GM12878 (cell line): ENCODE results near the gene GLRX2. TPM values are rescaled to one million over a fixed set of nuclear protein-coding genes. Genes with fewer than 3 reads are reported as not detected.
A peak's percentile ranks its signal among the peaks of the same experiment; 100 is the strongest.

ENCODE experiments used
- ATAC-seq: fragments of 200-7000 bp; cut with Tn5 transposase; 3 replicates; pipeline ENCODE4 v1.9.1; 2020; ENCODE audit warnings: mild to moderate bottlenecking, moderate library complexity
- BruUV-seq: library from RNA; stranded (reverse); fragments of 400-500 nt; replicated peaks from 2 replicates; lab custom pipeline; 2021; lab: Mats Ljungman, UMichigan
- CTCF ChIA-PET: fragments of 300-600 bp; sonication (Branson Sonifier 250); formaldehyde crosslinking; extraction: SDS; loops from one replicate; lab custom pipeline; 2021; ENCODE audit warnings: inconsistent platforms; lab: Yijun Ruan, JAX
- POLR2A ChIA-PET: fragments of 350-600 bp; formaldehyde crosslinking; extraction: SDS; loops from one replicate; lab custom pipeline; 2021; ENCODE audit warnings: inconsistent platforms; lab: Charles Lee
- RAD21 ChIA-PET: fragments of 300-600 bp; sonication (Branson Sonifier 250); formaldehyde crosslinking; loops from one replicate; lab custom pipeline; 2023; ENCODE audit warnings: antibody characterized with exemption; ENCODE audit not compliant: unreplicated experiment; lab: Charles Lee
- SMC1A ChIA-PET: fragments of 300-600 bp; sonication (Branson Sonifier 250); formaldehyde crosslinking; loops from one replicate; lab custom pipeline; 2023; ENCODE audit not compliant: unreplicated experiment, uncharacterized antibody; lab: Charles Lee
- DNase-seq: peaks from one replicate; pipeline ENCODE4 v3.0.0-alpha.2; 2011; ENCODE audit warnings: low read depth, low spot score
- FAIRE-seq: peaks from 3 replicates; lab custom pipeline; 2011; peaks lifted over from hg19 to GRCh38; lab: Jason Lieb, UNC
- H2AFZ ChIP-seq: 2 replicates; pipeline ENCODE4 v1.6.0; 2011; ENCODE audit warnings: low read depth, low read length, control low read depth; ENCODE audit not compliant: control insufficient read depth
- H3K27ac ChIP-seq: 2 replicates; pipeline ENCODE4 v1.5.1; 2011; ENCODE audit warnings: control low read depth; ENCODE audit not compliant: control insufficient read depth, insufficient read depth
- H3K27me3 ChIP-seq, 2 experiments: replicated peaks in 1 of 2; 2 replicates each; pipeline versions ENCODE4 v1.6.0 to v1.6.1; 2011; ENCODE audit warnings: low read length in 1 of 2; ENCODE audit not compliant: control insufficient read depth in 2 of 2, insufficient read depth in 2 of 2
- H3K36me3 ChIP-seq, 2 experiments: 2 replicates each; pipeline ENCODE4 v1.5.1; 2011; ENCODE audit warnings: low read length in 1 of 2; ENCODE audit not compliant: control insufficient read depth in 2 of 2, insufficient read depth in 2 of 2
- H3K4me1 ChIP-seq: 2 replicates; pipeline ENCODE4 v1.6.1; 2011; ENCODE audit warnings: mild to moderate bottlenecking, low read length, moderate library complexity, mixed read lengths; ENCODE audit not compliant: control insufficient read depth, insufficient read depth
- H3K4me2 ChIP-seq: 2 replicates; pipeline ENCODE4 v1.6.0; 2011; ENCODE audit warnings: control low read depth; ENCODE audit not compliant: control insufficient read depth, insufficient read depth
- H3K4me3 ChIP-seq: fragments of 200-600 bp; sonication (generic); 2 replicates; pipeline ENCODE4 v1.5.1; 2016
- H3K79me2 ChIP-seq: 2 replicates; pipeline ENCODE4 v1.6.0; 2011; ENCODE audit warnings: low read length; ENCODE audit not compliant: control insufficient read depth, insufficient read depth
- H3K9ac ChIP-seq: 2 replicates; pipeline ENCODE4 v1.8.0; 2011; ENCODE audit warnings: low read length, control low read depth, mixed read lengths; ENCODE audit not compliant: control insufficient read depth, insufficient read depth
- H3K9me3 ChIP-seq: replicated peaks from 3 replicates; pipeline ENCODE4 v1.5.1; 2011; ENCODE audit warnings: mild to moderate bottlenecking, low read length; ENCODE audit not compliant: control insufficient read depth, insufficient read depth
- H4K20me1 ChIP-seq: 2 replicates; pipeline ENCODE4 v1.6.0; 2011; ENCODE audit not compliant: control insufficient read depth, insufficient read depth
- EZH2 ChIP-seq: IDR thresholded peaks from 2 replicates; pipeline ENCODE4 v1.6.1; 2012; ENCODE audit warnings: low read depth, mild to moderate bottlenecking, control low read depth, inconsistent platforms, low read length, borderline replicate concordance; ENCODE audit not compliant: control insufficient read depth
- FOXM1 ChIP-seq: IDR thresholded peaks from 2 replicates; pipeline ENCODE4 v1.6.1; 2012; ENCODE audit warnings: low read depth, mild to moderate bottlenecking, inconsistent platforms, low read length, moderate library complexity
- NFIC ChIP-seq: IDR thresholded peaks from 2 replicates; pipeline ENCODE4 v1.6.1; 2012; ENCODE audit warnings: low read depth, mild to moderate bottlenecking, inconsistent platforms, low read length, moderate library complexity
- TCF7 ChIP-seq: IDR thresholded peaks from 2 replicates; pipeline ENCODE4 v1.6.1; 2014; ENCODE audit warnings: antibody characterized with exemption, borderline replicate concordance
- WGBS: methylation state at CpG from one replicate; pipeline ENCODE4 v1.1.6; 2016; ENCODE audit warnings: low lambda C conversion rate; ENCODE audit not compliant: insufficient replicate concordance, insufficient coverage; ENCODE audit errors: missing lambda C conversion rate; 5-methylcytosine and 5-hydroxymethylcytosine counted together
- in situ Hi-C: fragments of 300-500 bp; cut with MboI; formaldehyde crosslinking; loops from 9 replicates; pipeline ENCODE4 v1.14.3; 2018; ENCODE audit warnings: mixed read lengths
- intact Hi-C: fragments of 100-400 bp; cut with micrococcal nuclease; formaldehyde crosslinking; loops from one replicate; pipeline ENCODE4 v1.14.2; 2022; ENCODE audit not compliant: unreplicated experiment
- polyA plus RNA-seq, 11 experiments: library from polyadenylated mRNA; depleted of rRNA in 4 of 11; unstranded in 6 of 11; stranded (reverse) in 5 of 11; fragments of >200 nt; fragmentation: Nextera tagmentation in 4 of 11; fragmentation: Illumina TruSeq in 1 of 11; extraction: Ambion mirVana in 4 of 11; extraction: Trizol in 1 of 11; gene quantifications; 1 replicate in 1 of 11; 2 replicates in 10 of 11; pipeline versions ENCODE4 v1.2.1 to v1.2.3, GENCODE V29; 2011 to 2016; ENCODE audit warnings: inconsistent platforms in 2 of 11, missing spikeins in 2 of 11, low read depth in 1 of 11
- total RNA-seq, 4 experiments: library from RNA; depleted of rRNA in 3 of 4; stranded (reverse); fragments of >200 nt in 3 of 4; fragmentation: Illumina TruSeq in 1 of 4; extraction: Trizol in 1 of 4; gene quantifications; 2 replicates each; pipeline versions ENCODE4 v1.2.1 to v1.2.3, GENCODE V29; 2013 to 2021
- TF ChIP-seq, protein P1 (sequence below): IDR thresholded peaks from 2 replicates; pipeline ENCODE4 v1.6.1; 2012; ENCODE audit warnings: improper control_type of control experiment, low read depth, low read length; ENCODE audit not compliant: insufficient replicate concordance
- TF ChIP-seq, protein P2 (sequence below): IDR thresholded peaks from 2 replicates; pipeline ENCODE4 v1.6.1; 2011; ENCODE audit warnings: low read depth, mild to moderate bottlenecking, low read length, moderate library complexity, borderline replicate concordance; ENCODE audit errors: extremely low read depth

Gene GLRX2
- total and polyA plus RNA-seq, 10 of the 15 experiments (the other 5 are each of a cell fraction or from before 2014, with no cell fraction given) = 5.5 to 67.6 (median 16.6) TPM

DNA sequence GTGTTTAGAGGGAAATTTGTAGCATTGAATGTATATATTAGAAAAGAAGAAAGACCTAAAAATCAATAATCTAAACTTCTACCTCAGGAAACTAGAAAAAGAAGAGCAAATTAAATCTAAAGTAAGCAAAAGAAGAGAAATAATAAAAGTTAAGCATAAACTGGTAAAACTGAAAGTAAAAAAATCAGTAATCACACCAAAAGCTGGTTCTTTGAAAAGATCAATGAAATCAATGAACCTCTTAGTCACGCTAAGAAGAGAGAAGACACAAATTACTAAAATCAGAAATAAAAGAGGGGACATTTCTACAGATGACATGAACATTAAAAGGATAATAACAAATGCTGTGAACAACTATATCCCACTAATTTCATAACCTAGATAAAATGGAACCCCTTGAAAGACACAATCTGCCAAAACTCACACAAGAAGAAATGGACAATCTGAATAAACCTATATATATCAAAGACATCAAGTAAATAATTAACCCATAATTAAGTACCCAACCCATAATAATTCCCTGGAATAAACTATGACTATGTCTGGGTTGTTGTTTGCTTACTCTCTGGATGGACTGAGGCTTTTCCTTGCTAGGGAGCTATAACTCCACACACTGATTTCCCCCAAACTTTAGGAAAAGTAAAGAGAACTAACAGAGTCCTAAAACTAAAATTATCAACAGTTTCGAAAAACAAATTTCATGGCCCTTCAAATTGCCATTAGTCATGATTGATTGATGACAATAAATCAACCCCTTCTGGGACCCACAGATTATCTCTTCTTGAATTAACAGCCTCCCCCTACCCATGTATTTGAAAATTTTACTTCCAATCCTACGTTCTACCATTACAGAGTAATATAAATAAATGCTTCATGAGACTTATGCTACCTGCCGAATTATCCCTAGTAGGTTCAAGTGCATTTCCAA, 13.9 kb upstream of the GLRX2 start:
- ATAC-seq (no peak), DNase-seq (no peak), FAIRE-seq (no peak)
- Histone ChIP-seq H3K27me3 (no peaks in the 10 kb centered on the region), H3K9me3 (no peaks in the 10 kb centered on the region), H3K36me3 (no peaks in the 10 kb centered on the region), H3K9ac (no peak overlapping the region), H3K27ac (no peak overlapping the region), H2AFZ (peak overlapping the region; percentile 58), H3K4me3 (no peak overlapping the region), H3K4me2 (no peak overlapping the region), H3K79me2 (peaks cover 18% of the 10 kb centered on the region), H3K4me1 (no peaks in the 10 kb centered on the region; the same call in 1 of the 2 replicates), H4K20me1 (no peaks in the 10 kb centered on the region)
- TF ChIP-seq NFIC (peak; percentile 37; the same call in 1 of the 2 replicates), EZH2 (no peak), FOXM1 (peak; percentile 28; the same call in 1 of the 2 replicates), TCF7 (peak; percentile 75; the same call in 1 of the 2 replicates)
- TF ChIP-seq, protein P1, sequence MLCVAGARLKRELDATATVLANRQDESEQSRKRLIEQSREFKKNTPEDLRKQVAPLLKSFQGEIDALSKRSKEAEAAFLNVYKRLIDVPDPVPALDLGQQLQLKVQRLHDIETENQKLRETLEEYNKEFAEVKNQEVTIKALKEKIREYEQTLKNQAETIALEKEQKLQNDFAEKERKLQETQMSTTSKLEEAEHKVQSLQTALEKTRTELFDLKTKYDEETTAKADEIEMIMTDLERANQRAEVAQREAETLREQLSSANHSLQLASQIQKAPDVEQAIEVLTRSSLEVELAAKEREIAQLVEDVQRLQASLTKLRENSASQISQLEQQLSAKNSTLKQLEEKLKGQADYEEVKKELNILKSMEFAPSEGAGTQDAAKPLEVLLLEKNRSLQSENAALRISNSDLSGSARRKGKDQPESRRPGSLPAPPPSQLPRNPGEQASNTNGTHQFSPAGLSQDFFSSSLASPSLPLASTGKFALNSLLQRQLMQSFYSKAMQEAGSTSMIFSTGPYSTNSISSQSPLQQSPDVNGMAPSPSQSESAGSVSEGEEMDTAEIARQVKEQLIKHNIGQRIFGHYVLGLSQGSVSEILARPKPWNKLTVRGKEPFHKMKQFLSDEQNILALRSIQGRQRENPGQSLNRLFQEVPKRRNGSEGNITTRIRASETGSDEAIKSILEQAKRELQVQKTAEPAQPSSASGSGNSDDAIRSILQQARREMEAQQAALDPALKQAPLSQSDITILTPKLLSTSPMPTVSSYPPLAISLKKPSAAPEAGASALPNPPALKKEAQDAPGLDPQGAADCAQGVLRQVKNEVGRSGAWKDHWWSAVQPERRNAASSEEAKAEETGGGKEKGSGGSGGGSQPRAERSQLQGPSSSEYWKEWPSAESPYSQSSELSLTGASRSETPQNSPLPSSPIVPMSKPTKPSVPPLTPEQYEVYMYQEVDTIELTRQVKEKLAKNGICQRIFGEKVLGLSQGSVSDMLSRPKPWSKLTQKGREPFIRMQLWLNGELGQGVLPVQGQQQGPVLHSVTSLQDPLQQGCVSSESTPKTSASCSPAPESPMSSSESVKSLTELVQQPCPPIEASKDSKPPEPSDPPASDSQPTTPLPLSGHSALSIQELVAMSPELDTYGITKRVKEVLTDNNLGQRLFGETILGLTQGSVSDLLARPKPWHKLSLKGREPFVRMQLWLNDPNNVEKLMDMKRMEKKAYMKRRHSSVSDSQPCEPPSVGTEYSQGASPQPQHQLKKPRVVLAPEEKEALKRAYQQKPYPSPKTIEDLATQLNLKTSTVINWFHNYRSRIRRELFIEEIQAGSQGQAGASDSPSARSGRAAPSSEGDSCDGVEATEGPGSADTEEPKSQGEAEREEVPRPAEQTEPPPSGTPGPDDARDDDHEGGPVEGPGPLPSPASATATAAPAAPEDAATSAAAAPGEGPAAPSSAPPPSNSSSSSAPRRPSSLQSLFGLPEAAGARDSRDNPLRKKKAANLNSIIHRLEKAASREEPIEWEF = peak; percentile 53
- TF ChIP-seq, protein P2, sequence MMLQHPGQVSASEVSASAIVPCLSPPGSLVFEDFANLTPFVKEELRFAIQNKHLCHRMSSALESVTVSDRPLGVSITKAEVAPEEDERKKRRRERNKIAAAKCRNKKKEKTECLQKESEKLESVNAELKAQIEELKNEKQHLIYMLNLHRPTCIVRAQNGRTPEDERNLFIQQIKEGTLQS = no peak
- BruUV-seq = no TSS peak
- intact Hi-C loops = no loop called here
- RAD21 ChIA-PET = interaction anchor here (0.7 to 1.1 kb wide), 2 partner anchors 15 to 308 kb away, joined by 3 read pairs; no protein-coding TSS in a partner anchor
- 69% methylated on average over 4 of the region's 4 CpGs for WGBS
- CTCF ChIA-PET = interaction anchor here (0.7 to 1.3 kb wide), 3 partner anchors 10 to 644 kb away, joined by 3 read pairs; no protein-coding TSS in a partner anchor
- POLR2A ChIA-PET = interaction anchor here (1.2 kb wide), 1 partner anchor 10 kb away, joined by 6 read pairs; no protein-coding TSS in a partner anchor
- in situ Hi-C loops = no loop called here
- SMC1A ChIA-PET = interaction anchor here (1.2 to 3.0 kb wide), 3 partner anchors 12 to 312 kb away, joined by 3 to 10 read pairs (median 8); no protein-coding TSS in a partner anchor
